Measurements from ENCODE around the gene MEF2A. TPM values are rescaled to one million over a fixed set of nuclear protein-coding genes. Genes with fewer than 3 reads are reported as not detected.

MEF2A gene
- total RNA-seq, 2 experiments from 2014 or later = 16.5 to 20.9 TPM

DNA sequence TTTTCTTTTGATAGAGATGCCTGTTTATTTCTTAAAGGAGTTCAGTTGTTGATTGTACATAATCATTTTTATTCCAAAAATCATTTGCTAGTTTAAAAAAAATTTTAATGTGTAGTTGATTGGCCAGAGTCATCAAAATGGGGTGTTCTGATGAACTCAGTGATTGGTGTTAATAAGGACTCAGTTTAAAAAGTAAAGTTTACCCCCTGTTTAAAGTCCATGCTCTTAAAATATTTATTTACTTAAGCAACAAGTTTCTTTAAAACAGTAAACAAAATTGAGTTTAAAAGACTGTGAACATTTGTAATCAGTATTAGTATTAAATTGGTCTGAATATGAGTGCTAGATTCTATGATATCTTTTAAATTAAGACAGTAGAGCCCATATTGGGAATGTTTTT is 56.0 kb downstream of the MEF2A start:
- intact Hi-C loops (cut with DNase I, micrococcal nuclease) = no loop called here
- DNase-seq (no peak), ATAC-seq (no peak)
- Mint-ChIP-seq H3K4me3 (no peak overlapping the region), H3K27ac (no peak overlapping the region), H3K9me3 (ENCODE audit: low read depth) (peaks cover 4% of the 10 kb centered on the region), H3K36me3 (ENCODE audit: low read depth) (peaks cover 20% of the 10 kb centered on the region), H3K27me3 (no peaks in the 10 kb centered on the region), H3K4me1 (peaks cover 36% of the 10 kb centered on the region)
- CTCF ChIA-PET = no interaction called here
- POLR2A ChIA-PET = no interaction called here

DNA sequence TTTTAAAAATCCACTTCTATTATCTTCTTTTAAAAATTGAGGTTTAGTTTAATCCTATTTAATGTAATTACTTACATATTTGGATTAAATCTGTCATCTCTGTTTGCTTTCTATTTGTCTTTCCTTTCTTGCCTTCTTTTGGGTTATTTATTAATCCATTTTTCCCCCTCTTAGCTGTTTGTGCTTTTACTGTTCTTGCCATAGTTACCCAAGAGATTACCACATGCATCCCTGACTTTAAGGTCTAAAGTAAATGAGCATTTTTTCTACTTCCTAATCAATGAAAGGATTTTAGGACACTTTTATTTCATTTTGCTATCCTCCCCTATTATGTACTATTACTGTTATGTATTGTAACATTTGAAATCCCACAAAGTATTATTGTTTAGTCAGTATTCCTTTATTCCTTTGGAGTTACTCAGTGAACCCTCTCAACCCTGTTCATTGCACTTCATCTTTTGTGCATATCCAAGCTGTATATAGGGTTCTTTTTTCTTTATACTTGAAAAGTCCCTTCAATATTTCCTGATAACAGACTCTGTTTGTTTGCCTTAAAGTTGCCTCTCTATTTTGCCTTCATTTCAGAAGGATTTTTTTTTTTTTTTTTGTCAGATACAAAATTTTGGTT is 62.7 kb downstream of the MEF2A start:
- ATAC-seq = no peak
- ChIA-PET POLR2A (no interaction called here), CTCF (interaction anchor here (1.6 kb wide), 1 partner anchor 75 kb away, joined by 3 read pairs; no protein-coding TSS in a partner anchor)

DNA sequence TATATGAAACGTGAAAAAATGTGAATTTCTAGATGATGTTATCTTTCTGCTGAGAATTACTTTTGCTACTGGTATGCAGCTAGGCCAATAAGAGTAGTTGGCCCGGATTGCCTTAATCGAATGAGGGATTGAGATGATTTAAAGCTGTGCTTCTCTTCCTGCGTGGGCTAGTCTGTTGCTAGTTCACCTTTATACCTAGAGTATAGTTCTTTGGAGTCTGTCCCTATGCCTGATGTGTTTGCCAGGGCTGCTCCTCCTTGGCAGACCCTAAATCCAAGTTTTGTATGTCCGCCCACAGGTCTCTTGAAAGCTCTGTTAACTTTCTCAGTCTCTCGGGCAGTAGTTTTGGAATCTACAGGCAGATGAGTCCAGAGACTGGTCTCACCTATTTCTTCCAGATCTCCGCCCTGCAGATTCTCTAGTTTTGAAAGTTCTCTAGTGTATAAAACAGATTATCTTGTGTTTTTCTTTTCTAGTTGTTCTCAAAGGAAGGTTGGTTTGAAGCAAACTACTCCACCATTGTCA is 64.9 kb downstream of the MEF2A start:
- DNase-seq = no peak
- POLR2A ChIA-PET = no interaction called here
- no peaks in the 10 kb centered on the region for H3K27me3 Mint-ChIP-seq
- no peak overlapping the region for H3K27ac Mint-ChIP-seq
- intact Hi-C loops (cut with DNase I, micrococcal nuclease) = no loop called here
- no peak overlapping the region for H3K4me3 Mint-ChIP-seq
- H3K9me3 Mint-ChIP-seq (ENCODE audit: low read depth) = peaks cover under 1% of the 10 kb centered on the region
- CTCF ChIA-PET = interaction anchor here (0.8 kb wide), 1 partner anchor 17 kb away, joined by 3 read pairs; no protein-coding TSS in a partner anchor
- H3K4me1 Mint-ChIP-seq = peaks cover 37% of the 10 kb centered on the region
- no peak for ATAC-seq
- H3K36me3 Mint-ChIP-seq (ENCODE audit: low read depth) = peaks cover 30% of the 10 kb centered on the region

More for the DNA sequence above, 62.7 kb downstream of the MEF2A start:
- Mint-ChIP-seq H3K4me1 (peaks cover 39% of the 10 kb centered on the region), H3K36me3 (ENCODE audit: low read depth) (peaks cover 25% of the 10 kb centered on the region), H3K27ac (no peak overlapping the region), H3K27me3 (no peaks in the 10 kb centered on the region), H3K4me3 (no peak overlapping the region), H3K9me3 (ENCODE audit: low read depth) (no peaks in the 10 kb centered on the region)
- intact Hi-C loops (cut with DNase I, micrococcal nuclease) = no loop called here
- DNase-seq = no peak

DNA sequence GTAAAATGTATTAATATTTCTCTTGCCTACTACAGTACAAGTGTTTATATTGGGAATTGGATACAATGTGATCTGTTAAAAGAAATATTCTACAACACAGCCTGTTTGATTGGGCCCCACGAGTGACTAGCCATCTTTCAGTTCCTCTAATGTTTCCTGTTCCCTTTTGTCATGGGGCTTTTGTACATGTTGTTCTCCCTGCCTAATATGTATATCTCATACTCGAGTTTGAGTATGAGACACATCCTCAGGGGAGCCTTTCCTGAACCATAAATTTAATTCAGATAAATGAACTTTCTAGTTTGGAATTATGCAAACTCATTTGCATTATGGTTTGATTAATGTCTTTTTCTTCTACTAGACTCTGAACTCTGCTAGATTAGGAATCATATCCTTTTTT is 65.5 kb downstream of the MEF2A start:
- Mint-ChIP-seq H3K4me1 (peaks cover 35% of the 10 kb centered on the region), H3K9me3 (ENCODE audit: low read depth) (peaks cover 5% of the 10 kb centered on the region), H3K27ac (no peak overlapping the region), H3K4me3 (no peak overlapping the region), H3K27me3 (no peaks in the 10 kb centered on the region), H3K36me3 (ENCODE audit: low read depth) (peaks cover 35% of the 10 kb centered on the region)
- intact Hi-C loops (cut with DNase I, micrococcal nuclease) = no loop called here
- POLR2A ChIA-PET = no interaction called here
- ATAC-seq (no peak), DNase-seq (no peak)
- CTCF ChIA-PET = interaction anchor here (0.5 kb wide), 1 partner anchor 358 kb away, joined by 4 read pairs; no protein-coding TSS in a partner anchor

DNA sequence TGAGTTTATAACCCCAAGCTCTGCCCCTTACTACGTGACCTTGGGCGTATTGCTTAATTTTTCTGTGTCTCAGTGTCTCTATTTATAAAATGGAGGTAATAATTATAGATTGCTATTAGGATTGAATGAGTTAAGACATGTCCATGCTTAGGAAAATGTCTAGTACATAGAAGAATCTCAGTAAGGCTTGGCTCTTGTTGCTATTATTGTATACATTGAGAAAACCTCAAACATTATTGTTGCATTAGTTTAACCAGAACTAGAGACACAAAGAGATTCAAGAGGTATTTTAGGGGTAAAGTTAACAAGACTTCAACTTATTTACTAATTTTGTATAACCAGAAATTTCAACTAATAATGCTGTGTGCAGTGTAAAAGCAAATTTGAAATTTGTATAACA is 66.7 kb downstream of the MEF2A start:
- Mint-ChIP-seq H3K27ac (no peak overlapping the region), H3K9me3 (ENCODE audit: low read depth) (peaks cover 5% of the 10 kb centered on the region), H3K4me3 (no peak overlapping the region), H3K36me3 (ENCODE audit: low read depth) (peaks cover 38% of the 10 kb centered on the region), H3K27me3 (no peaks in the 10 kb centered on the region), H3K4me1 (peaks cover 28% of the 10 kb centered on the region)
- intact Hi-C loops (cut with DNase I, micrococcal nuclease) = no loop called here
- ATAC-seq (no peak), DNase-seq (no peak)
- POLR2A ChIA-PET = no interaction called here
- CTCF ChIA-PET = interaction anchor here (0.6 kb wide), 2 partner anchors 43 to 125 kb away, joined by 3 read pairs; no protein-coding TSS in a partner anchor

DNA sequence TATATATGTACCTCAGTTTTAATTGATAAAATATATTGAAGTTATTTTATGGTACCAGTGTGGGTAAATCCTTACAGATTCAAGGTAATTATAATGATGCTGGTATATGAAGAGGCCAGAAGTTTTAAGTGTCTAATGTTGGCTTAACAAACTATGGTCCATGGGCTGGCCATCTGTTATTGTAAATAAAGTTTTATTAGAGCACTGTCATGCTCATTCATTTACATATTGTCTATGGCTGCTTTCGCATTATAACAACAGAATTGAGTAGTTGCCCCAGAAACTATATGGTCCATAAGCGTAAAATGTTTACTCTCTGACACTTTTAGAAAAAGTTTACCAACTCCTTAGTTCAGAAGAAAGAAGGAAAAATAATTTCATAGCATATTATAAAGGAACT is 67.9 kb downstream of the MEF2A start:
- H3K27me3 Mint-ChIP-seq = no peaks in the 10 kb centered on the region
- H3K4me3 Mint-ChIP-seq = no peak overlapping the region

DNA sequence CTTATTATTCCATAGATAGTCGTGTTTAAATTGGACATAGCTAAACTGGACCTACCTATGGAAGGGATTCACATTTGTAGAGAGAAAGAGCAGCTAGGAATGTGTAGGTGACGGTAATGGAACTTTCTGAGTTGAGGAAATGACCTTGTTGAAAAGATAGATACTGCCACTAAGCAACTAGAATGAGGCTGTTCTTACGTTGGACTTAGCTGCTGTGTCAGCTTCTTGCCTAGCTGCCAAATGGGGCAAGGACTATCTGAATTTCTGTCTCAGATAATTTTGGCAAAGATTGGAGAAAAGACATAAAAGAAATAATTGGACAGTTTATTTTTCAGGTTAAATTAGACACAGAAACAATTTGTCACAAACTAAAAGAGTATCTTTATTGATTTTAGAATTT is 68.8 kb downstream of the MEF2A start:
- DNase-seq = no peak
- no peaks in the 10 kb centered on the region for H3K27me3 Mint-ChIP-seq
- H3K9me3 Mint-ChIP-seq (ENCODE audit: low read depth) = peaks cover 5% of the 10 kb centered on the region
- peaks cover 38% of the 10 kb centered on the region for H3K36me3 Mint-ChIP-seq (ENCODE audit: low read depth)
- ChIA-PET POLR2A (no interaction called here), CTCF (no interaction called here)
- ATAC-seq = no peak
- peaks cover 25% of the 10 kb centered on the region for H3K4me1 Mint-ChIP-seq
- no peak overlapping the region for H3K4me3 Mint-ChIP-seq
- H3K27ac Mint-ChIP-seq = no peak overlapping the region
- intact Hi-C loops (cut with DNase I, micrococcal nuclease) = no loop called here

More for the DNA sequence above, 67.9 kb downstream of the MEF2A start:
- ChIA-PET CTCF (no interaction called here), POLR2A (no interaction called here)
- ATAC-seq (no peak), DNase-seq (no peak)
- H3K36me3 Mint-ChIP-seq (ENCODE audit: low read depth) = peaks cover 38% of the 10 kb centered on the region
- intact Hi-C loops (cut with DNase I, micrococcal nuclease) = no loop called here
- no peak overlapping the region for H3K27ac Mint-ChIP-seq
- peaks cover 27% of the 10 kb centered on the region for H3K4me1 Mint-ChIP-seq
- H3K9me3 Mint-ChIP-seq (ENCODE audit: low read depth) = peaks cover 5% of the 10 kb centered on the region

DNA sequence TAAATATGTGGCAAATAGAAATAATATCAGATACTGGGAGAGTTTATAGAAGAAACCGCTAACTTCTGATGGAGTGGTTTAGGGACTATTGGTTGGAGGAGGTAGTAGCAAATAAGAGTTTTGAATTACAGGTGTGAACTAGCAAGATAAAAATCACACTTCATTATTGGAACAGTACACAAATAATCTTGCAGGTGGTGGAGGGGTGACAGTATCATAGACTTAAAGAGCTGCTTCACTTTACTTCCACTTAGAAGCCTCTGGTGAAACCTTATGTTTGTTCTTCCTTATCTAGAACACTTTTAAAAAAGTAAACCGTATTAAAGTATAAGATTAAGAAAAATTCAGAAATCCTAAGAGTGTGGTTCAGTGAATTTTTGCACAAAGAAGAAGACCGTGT is 69.4 kb downstream of the MEF2A start:
- Mint-ChIP-seq H3K9me3 (ENCODE audit: low read depth) (peaks cover 5% of the 10 kb centered on the region), H3K27ac (no peak overlapping the region), H3K4me1 (peaks cover 21% of the 10 kb centered on the region), H3K36me3 (ENCODE audit: low read depth) (peaks cover 36% of the 10 kb centered on the region), H3K27me3 (no peaks in the 10 kb centered on the region), H3K4me3 (no peak overlapping the region)
- ChIA-PET CTCF (no interaction called here), POLR2A (no interaction called here)
- ATAC-seq (no peak), DNase-seq (no peak)
- intact Hi-C loops (cut with DNase I, micrococcal nuclease) = no loop called here

DNA sequence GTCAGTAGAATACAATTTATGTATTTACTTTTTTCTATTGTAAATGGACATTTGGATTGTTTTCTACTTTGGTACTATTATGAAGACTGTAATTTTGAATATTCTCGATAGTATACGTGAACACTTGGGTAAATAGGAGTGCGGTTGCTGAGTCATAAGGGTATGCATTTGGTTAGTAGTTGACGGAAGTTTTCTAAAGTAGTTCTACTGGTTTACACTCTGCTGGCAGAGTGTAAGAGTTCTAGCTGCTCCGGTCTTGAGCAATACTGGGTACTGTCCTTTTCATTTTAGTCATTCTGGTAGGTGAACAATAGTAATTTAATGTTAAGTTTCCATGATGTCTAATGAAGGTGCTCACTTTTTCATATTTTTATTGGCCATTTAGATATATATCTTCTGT is 70.0 kb downstream of the MEF2A start:
- DNase-seq (no peak), ATAC-seq (peak; percentile 42)
- H3K4me1 Mint-ChIP-seq = peaks cover 15% of the 10 kb centered on the region
- H3K4me3 Mint-ChIP-seq = no peak overlapping the region
- ChIA-PET POLR2A (no interaction called here), CTCF (no interaction called here)
- peaks cover 5% of the 10 kb centered on the region for H3K9me3 Mint-ChIP-seq (ENCODE audit: low read depth)
- intact Hi-C loops (cut with DNase I, micrococcal nuclease) = no loop called here
- H3K36me3 Mint-ChIP-seq (ENCODE audit: low read depth) = peaks cover 37% of the 10 kb centered on the region
- no peak overlapping the region for H3K27ac Mint-ChIP-seq
- no peaks in the 10 kb centered on the region for H3K27me3 Mint-ChIP-seq

DNA sequence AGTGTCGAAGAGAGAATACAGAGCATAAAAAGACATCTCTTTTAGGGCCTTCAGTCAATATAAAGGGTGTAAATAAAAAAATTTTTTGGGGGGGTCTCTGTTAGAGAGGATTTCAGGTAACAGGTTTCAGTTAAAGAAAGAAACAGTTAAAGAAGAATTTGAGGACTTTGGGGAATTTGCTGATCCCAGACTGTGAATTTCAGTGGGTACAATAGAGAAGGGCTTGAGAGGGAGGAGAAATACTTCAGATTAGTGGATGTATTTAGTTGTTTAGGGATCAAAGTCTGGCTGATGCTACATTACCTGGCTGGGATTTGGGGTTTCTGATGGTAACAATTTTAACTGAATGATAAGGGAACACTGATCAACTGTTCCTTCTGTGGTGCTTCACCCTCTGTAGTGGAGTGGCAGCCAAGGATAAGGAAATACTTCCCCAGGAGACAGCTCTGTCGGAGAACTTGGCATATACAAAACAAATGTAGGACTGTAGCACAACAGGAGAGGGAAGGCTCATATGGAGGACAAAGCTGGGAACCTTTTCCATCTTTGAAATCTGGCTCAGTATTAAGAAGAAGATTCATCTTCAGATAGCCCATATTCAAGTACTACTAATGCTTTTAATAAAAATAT is 79.2 kb downstream of the MEF2A start:
- H3K27ac Mint-ChIP-seq = no peak overlapping the region
- DNase-seq = no peak
- ChIA-PET POLR2A (no interaction called here), CTCF (no interaction called here)
- H3K4me3 Mint-ChIP-seq = no peak overlapping the region
- H3K27me3 Mint-ChIP-seq = no peaks in the 10 kb centered on the region
- H3K4me1 Mint-ChIP-seq = no peaks in the 10 kb centered on the region
- no peak for ATAC-seq
- H3K9me3 Mint-ChIP-seq (ENCODE audit: low read depth) = peaks cover 11% of the 10 kb centered on the region
- intact Hi-C loops (cut with DNase I, micrococcal nuclease) = no loop called here
- peaks cover 52% of the 10 kb centered on the region for H3K36me3 Mint-ChIP-seq (ENCODE audit: low read depth)

DNA sequence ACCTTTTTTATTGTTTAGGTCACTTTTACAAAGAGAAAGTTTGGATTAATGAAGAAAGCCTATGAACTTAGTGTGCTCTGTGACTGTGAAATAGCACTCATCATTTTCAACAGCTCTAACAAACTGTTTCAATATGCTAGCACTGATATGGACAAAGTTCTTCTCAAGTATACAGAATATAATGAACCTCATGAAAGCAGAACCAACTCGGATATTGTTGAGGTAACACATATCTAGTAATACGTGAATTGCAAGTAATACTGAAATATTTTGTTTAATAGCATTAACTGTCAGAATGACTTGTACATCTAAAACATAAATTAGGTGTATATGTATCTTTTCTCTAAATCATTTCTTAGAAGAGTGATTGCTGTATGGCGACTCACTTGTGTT is 79.8 kb downstream of the MEF2A start:
- intact Hi-C loops (cut with DNase I, micrococcal nuclease) = no loop called here
- Mint-ChIP-seq H3K4me1 (no peaks in the 10 kb centered on the region), H3K27ac (no peak overlapping the region), H3K9me3 (ENCODE audit: low read depth) (peaks cover 11% of the 10 kb centered on the region), H3K4me3 (no peak overlapping the region), H3K36me3 (ENCODE audit: low read depth) (peaks cover 52% of the 10 kb centered on the region), H3K27me3 (no peaks in the 10 kb centered on the region)
- ATAC-seq = no peak
- no peak for DNase-seq
- ChIA-PET POLR2A (no interaction called here), CTCF (no interaction called here)

DNA sequence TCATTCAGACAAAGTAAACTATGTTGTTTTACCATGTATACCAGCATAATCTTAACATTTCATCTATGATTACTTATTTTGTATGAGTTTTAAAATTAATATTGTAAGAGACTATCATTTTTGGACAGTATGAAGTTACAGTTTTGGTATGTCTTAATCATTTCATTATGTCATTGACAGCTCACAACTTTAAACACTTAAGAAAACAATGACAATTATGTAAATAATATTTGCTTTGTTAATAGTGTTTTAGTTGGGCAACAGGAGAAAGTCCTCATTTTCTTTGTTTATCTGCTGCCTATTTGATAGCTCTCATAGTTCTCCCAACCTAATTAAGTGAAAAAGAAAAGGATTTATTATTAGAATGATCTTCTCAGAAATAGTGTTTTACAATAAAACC is 80.2 kb downstream of the MEF2A start:
- CTCF ChIA-PET = interaction anchor here (1.7 kb wide), 1 partner anchor 8 kb away, joined by 4 read pairs; no protein-coding TSS in a partner anchor
- peaks cover 49% of the 10 kb centered on the region for H3K36me3 Mint-ChIP-seq (ENCODE audit: low read depth)

More for the DNA sequence above, 80.2 kb downstream of the MEF2A start:
- Mint-ChIP-seq H3K9me3 (ENCODE audit: low read depth) (peaks cover 11% of the 10 kb centered on the region), H3K27ac (no peak overlapping the region), H3K4me1 (peaks cover 3% of the 10 kb centered on the region), H3K4me3 (no peak overlapping the region), H3K27me3 (no peaks in the 10 kb centered on the region)
- DNase-seq (no peak), ATAC-seq (no peak)
- POLR2A ChIA-PET = no interaction called here
- intact Hi-C loops (cut with DNase I, micrococcal nuclease) = no loop called here

Data from activated CD4-positive, alpha-beta T cell treated with anti-CD3 and anti-CD28 coated beads for 36 hours (primary cell).